Stomach (tissue), 9 donors: Measurements from ENCODE around the gene IGFBP4. TPM values are rescaled to one million over a fixed set of nuclear protein-coding genes. Genes with fewer than 3 reads are reported as not detected.

Experiments used
- DNase-seq, 2 donors: peaks; one replicate each; pipeline versions ENCODE4 v3.0.0 to v3.0.0-alpha.2; 2013 to 2019
- H3K27ac ChIP-seq, 5 donors: fragments of 200-600 bp in 4 of 5; sonication (generic) in 4 of 5; one replicate each; pipeline ENCODE4 v1.5.1; 2013 to 2019; ENCODE audit warnings: mild to moderate bottlenecking in 1 of 5, moderate library complexity in 1 of 5
- H3K27me3 ChIP-seq, 3 donors: fragments of 200-600 bp; sonication (generic); one replicate each; pipeline ENCODE4 v1.5.1; 2017 to 2019; ENCODE audit warnings: mixed run types in 1 of 3
- H3K36me3 ChIP-seq, 4 donors: fragments of 200-600 bp; sonication (generic); 1 replicate in 3 of 4; 2 replicates in 1 of 4; pipeline ENCODE4 v1.5.1; 2016 to 2019
- H3K4me1 ChIP-seq, 4 donors: fragments of 200-600 bp; sonication (generic); one replicate each; pipeline ENCODE4 v1.5.1; 2016 to 2019
- H3K4me3 ChIP-seq, 4 donors: fragments of 200-600 bp; sonication (generic) in 3 of 4; one replicate each; pipeline ENCODE4 v1.5.1; 2016 to 2019; ENCODE audit warnings: mild to moderate bottlenecking in 1 of 4
- H3K9me3 ChIP-seq, 4 donors: fragments of 200-600 bp; sonication (generic); one replicate each; pipeline ENCODE4 v1.5.1; 2016 to 2019
- EP300 ChIP-seq: sonication (generic); formaldehyde crosslinking; IDR thresholded peaks from one replicate; pipeline ENCODE4 v1.6.1; 2017; ENCODE audit warnings: antibody characterized with exemption
- POLR2A ChIP-seq, 4 donors: fragments of 450-650 bp; IDR thresholded peaks; one replicate each; pipeline ENCODE4 v1.6.1; 2016; ENCODE audit warnings: antibody characterized with exemption in 4 of 4, control low read depth in 2 of 4, mild to moderate bottlenecking in 1 of 4, moderate library complexity in 1 of 4
- POLR2AphosphoS5 ChIP-seq, 3 donors: sonication (generic); formaldehyde crosslinking; IDR thresholded peaks; one replicate each; pipeline ENCODE4 v1.6.1; 2016; ENCODE audit warnings: antibody characterized with exemption in 3 of 3
- WGBS, 5 donors: extraction: QIAGEN DNeasy Blood & Tissue Kit in 3 of 5; methylation state at CpG; one replicate each; pipeline versions ENCODE4 v1.1.5 to v1.1.7; 2013 to 2018; 5-methylcytosine and 5-hydroxymethylcytosine counted together
- intact Hi-C: fragments of 100-400 bp; cut with DNase I; formaldehyde crosslinking; loops from one replicate; pipeline ENCODE4 v1.15.1; 2023; ENCODE audit warnings: low total_unique reads
- polyA plus RNA-seq, 3 donors: library from polyadenylated mRNA; stranded (reverse); fragments of 200-250 nt; gene quantifications; one replicate each; pipeline ENCODE4 v1.2.3, GENCODE V29; 2013
- total RNA-seq, 5 donors: library from RNA; depleted of rRNA; stranded (reverse); fragments of >200 nt; gene quantifications; one replicate each; pipeline versions ENCODE4 v1.1.0 to v1.2.3, GENCODE V29; 2014 to 2016
- TF ChIP-seq, protein P1 (sequence below), 7 experiments: fragments of 450-650 bp in 4 of 7; fragments of 200-600 bp in 3 of 7; sonication (generic) in 3 of 7; IDR thresholded peaks; one replicate each; pipeline ENCODE4 v1.5.1; 2016 to 2019; ENCODE audit warnings: antibody characterized with exemption in 7 of 7, control low read depth in 2 of 7, mild to moderate bottlenecking in 1 of 7
- donor health status: healthy with polysubstance abuse.
- donor health status: Bipolar disorder and iron deficiency.
- donor health status: healthy.

Gene IGFBP4
- total and polyA plus RNA-seq, 8 donors: 71.2 to 658 (median 157) TPM

DNA sequence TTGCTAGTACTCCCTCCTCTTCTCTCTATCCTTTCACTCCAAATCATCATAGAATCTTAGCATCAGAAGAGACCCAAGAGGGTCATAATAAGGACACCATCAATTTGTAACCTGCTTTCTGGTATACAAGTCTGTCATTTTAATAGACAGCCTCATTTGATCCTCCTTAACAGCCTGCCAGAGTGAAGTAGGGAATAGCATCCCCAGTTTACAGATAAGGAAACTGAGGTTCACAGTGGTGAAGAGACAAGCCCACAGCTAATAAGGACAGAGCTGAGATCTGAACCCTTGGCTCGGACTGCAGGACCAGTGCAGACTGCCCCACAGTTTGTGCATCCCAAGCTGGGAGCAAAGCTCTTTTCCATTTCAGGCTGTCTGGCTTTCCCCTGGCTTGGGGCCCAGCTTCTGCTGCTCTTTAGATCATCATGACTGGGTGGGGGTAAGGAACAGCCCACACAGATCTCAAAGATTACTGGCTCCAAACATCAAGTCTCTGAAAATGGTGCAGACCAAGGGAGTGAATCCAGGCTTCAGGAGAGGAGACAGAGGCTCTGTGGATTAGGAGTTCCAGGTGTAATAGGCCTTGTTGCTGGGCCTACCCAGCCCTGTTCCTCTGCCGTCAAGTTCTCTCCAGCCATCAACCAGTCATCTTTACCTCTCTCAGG is 10.3 kb upstream of the IGFBP4 start:
- Histone ChIP-seq H3K36me3 (no peaks in the 10 kb centered on the region), H3K9me3 (no peaks in the 10 kb centered on the region), H3K4me1 (peaks cover 0 to 31% (median 15%) of the 10 kb centered on the region in 4 donors), H3K27ac (peak overlapping the region in 4 of 5 donors; percentile 23 to 81 (median 56)), H3K4me3 (no peak overlapping the region), H3K27me3 (no peaks in the 10 kb centered on the region)
- TF ChIP-seq POLR2AphosphoS5 (IDR thresholded peaks at IDR 0.05) (no peak), EP300 (no peak), POLR2A (IDR thresholded peaks at IDR 0.05) (no peak)
- TF ChIP-seq, protein P1, sequence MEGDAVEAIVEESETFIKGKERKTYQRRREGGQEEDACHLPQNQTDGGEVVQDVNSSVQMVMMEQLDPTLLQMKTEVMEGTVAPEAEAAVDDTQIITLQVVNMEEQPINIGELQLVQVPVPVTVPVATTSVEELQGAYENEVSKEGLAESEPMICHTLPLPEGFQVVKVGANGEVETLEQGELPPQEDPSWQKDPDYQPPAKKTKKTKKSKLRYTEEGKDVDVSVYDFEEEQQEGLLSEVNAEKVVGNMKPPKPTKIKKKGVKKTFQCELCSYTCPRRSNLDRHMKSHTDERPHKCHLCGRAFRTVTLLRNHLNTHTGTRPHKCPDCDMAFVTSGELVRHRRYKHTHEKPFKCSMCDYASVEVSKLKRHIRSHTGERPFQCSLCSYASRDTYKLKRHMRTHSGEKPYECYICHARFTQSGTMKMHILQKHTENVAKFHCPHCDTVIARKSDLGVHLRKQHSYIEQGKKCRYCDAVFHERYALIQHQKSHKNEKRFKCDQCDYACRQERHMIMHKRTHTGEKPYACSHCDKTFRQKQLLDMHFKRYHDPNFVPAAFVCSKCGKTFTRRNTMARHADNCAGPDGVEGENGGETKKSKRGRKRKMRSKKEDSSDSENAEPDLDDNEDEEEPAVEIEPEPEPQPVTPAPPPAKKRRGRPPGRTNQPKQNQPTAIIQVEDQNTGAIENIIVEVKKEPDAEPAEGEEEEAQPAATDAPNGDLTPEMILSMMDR (IDR thresholded peaks at IDR 0.05): no peak
- intact Hi-C loops: loop anchor here (10.0 kb wide), 1 partner anchor 68 kb away; the partner anchor contains the start of gene GJD3
- 40 to 77% (median 62%) methylated on average over 2 of the region's 2 CpGs for WGBS, 5 donors
- DNase-seq: peak; percentile 22 to 91

DNA sequence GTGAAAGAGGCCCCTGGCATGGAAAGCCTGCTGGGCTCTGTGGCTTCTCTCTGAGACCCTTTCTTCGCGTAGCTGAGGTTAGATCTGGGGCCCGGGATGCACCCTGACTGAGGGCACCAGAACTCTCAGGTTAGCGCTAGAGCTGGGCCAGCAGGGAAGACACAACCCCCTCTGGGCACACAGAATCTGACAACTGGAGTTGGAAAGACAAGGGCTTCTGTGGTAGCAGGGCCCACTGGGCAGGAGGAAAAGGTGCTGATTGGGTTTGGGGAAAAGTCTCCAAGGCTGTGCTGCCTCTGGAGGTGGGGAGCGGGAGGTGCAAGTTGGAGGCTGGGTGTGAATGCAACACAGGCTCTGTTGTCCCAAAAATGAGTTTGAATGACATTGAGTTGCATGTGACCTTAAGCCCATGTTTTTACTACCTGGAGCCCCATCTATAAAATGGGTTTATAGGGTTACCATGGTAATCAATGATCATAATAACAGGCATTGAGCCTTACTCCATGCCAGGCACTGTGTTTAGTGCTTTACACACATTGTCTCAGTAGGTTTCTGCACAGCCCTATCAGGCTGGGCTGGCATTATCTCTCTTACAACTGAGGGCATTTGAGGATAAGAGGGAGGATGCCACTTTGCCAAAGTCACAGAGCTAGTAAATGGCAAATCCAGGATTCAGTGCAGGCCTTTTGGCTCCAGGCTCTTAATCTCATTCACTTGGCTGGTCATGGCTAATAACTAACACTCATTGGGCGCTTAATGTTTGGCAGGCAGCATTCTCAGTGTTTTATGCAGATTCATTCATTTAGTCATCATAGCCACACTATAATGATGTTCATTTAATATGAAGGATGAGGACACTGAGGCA is 9.5 kb upstream of the IGFBP4 start:
- intact Hi-C loops: loop anchor here (10.0 kb wide), 1 partner anchor 69 kb away; the partner anchor contains the start of gene GJD3
- Histone ChIP-seq H3K27ac (peak overlapping the region in 4 of 5 donors; percentile 23 to 81 (median 56)), H3K4me3 (no peak overlapping the region), H3K4me1 (peaks cover 0 to 31% (median 15%) of the 10 kb centered on the region in 4 donors), H3K9me3 (no peaks in the 10 kb centered on the region), H3K36me3 (no peaks in the 10 kb centered on the region), H3K27me3 (no peaks in the 10 kb centered on the region)
- TF ChIP-seq EP300: no peak
- TF ChIP-seq, protein P1 (IDR thresholded peaks at IDR 0.05): peak in 2 of 7 experiments; percentile 23 to 38
- peak in 1 of 2 donors; percentile 42 for DNase-seq
- WGBS, 5 donors: 71 to 86% (median 80%) methylated on average over 6 of the region's 6 CpGs

- Histone ChIP-seq H3K4me3 (no peak overlapping the region), H3K27me3 (no peaks in the 10 kb centered on the region), H3K36me3 (no peaks in the 10 kb centered on the region), H3K27ac (peak overlapping the region in 1 of 5 donors; percentile 42), H3K9me3 (no peaks in the 10 kb centered on the region), H3K4me1 (peaks cover 0 to 37% (median 20%) of the 10 kb centered on the region in 4 donors)
- no peak for TF ChIP-seq POLR2AphosphoS5 (IDR thresholded peaks at IDR 0.05)
- no peak for TF ChIP-seq EP300
- no peak for TF ChIP-seq POLR2A (IDR thresholded peaks at IDR 0.05)
- TF ChIP-seq, protein P1 (IDR thresholded peaks at IDR 0.05): no peak
- no peak for DNase-seq
- intact Hi-C loops: loop anchor here (10.0 kb wide), 1 partner anchor 72 kb away; the partner anchor contains the start of gene GJD3
- 58 to 85% (median 71%) methylated on average over 5 of the region's 5 CpGs for WGBS, 5 donors
Measured at GRCh38 chr17:40436636-40437035, 6.6 kb upstream of the IGFBP4 start.

DNA sequence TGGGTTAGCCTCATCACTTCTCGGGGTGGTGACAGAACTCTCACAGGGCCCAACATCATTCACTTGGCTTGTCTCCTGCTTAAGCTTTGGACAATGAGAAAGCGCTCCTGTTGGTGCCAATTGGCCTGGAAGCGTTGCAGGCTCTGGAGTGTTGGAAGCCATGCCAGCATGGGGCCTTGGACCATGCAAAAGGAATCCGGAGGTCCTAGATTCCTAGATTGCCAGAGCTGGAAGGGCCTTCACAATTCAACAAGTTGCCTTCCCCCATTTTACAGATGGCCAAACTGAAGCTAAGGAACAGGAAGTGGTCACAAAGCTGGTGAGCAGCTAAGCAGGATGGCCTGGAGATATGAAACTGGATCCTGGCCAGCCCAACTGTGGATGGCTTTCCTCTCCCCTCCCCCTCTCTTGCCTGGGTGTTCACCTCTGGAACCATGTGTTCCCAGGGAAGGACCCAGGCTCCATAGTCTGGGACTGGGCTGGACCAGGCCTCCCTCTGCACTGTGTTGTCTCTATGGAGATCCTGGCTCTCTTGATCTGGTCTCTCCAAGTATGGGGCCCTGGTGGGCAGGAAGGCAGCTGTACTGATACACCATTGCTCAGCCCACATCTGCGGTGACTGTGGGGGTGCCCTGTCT is 6.0 kb upstream of the IGFBP4 start:
- H3K27ac ChIP-seq: peak overlapping the region in 1 of 5 donors; percentile 42
- no peaks in the 10 kb centered on the region for H3K36me3 ChIP-seq
- no peaks in the 10 kb centered on the region for H3K27me3 ChIP-seq
- 77 to 92% (median 85%) methylated on average over 5 of the region's 5 CpGs for WGBS, 5 donors
- no peak for TF ChIP-seq POLR2A (IDR thresholded peaks at IDR 0.05)
- no peak for TF ChIP-seq POLR2AphosphoS5 (IDR thresholded peaks at IDR 0.05)
- TF ChIP-seq EP300: no peak
- TF ChIP-seq, protein P1 (IDR thresholded peaks at IDR 0.05): no peak
- H3K4me1 ChIP-seq: peaks cover 0 to 42% (median 22%) of the 10 kb centered on the region in 4 donors
- intact Hi-C loops: loop anchor here (10.0 kb wide), 1 partner anchor 72 kb away; the partner anchor contains the start of gene GJD3
- no peak for DNase-seq
- H3K4me3 ChIP-seq: no peak overlapping the region
- H3K9me3 ChIP-seq: no peaks in the 10 kb centered on the region
